Activated T-helper 17 cell treated with anti-CD3 and anti-CD28 coated beads, Interleukin-2, amount 50 U/mL, for 72 hours (primary cell): ENCODE data around the gene CHL1. TPM values are rescaled to one million over a fixed set of nuclear protein-coding genes. Genes with fewer than 3 reads are reported as not detected.

Experiments used
- ATAC-seq: fragments of 150-1000 bp; cut with Tn5 transposase; replicated peaks from 2 replicates; pipeline ENCODE4 v1.10.0; 2021; ENCODE audit warnings: mild to moderate bottlenecking, moderate library complexity
- H3K27ac Mint-ChIP-seq: one replicate; pipeline ENCODE4 v1.8.0; 2022; ENCODE audit warnings: mixed read lengths
- H3K27me3 Mint-ChIP-seq: one replicate; pipeline ENCODE4 v1.8.0; 2022; ENCODE audit warnings: mixed read lengths
- H3K36me3 Mint-ChIP-seq: one replicate; pipeline ENCODE4 v1.8.0; 2022; ENCODE audit warnings: low read depth, mild to moderate bottlenecking, mixed read lengths
- H3K4me1 Mint-ChIP-seq: one replicate; pipeline ENCODE4 v1.8.0; 2022; ENCODE audit warnings: mixed read lengths
- H3K4me3 Mint-ChIP-seq: one replicate; pipeline ENCODE4 v1.8.0; 2022; ENCODE audit warnings: mild to moderate bottlenecking, mixed read lengths
- H3K9me3 Mint-ChIP-seq: one replicate; pipeline ENCODE4 v1.8.0; 2022; ENCODE audit warnings: mixed read lengths
- total RNA-seq, 2 donors: library from RNA; stranded (reverse); gene quantifications; one replicate each; pipeline ENCODE4 v1.2.3, GENCODE V29; 2022

CHL1 gene
- total RNA-seq, 2 donors from 2014 or later, result not detected

GRCh38 chr3:284322-284721, 87.8 kb downstream of the CHL1 start:
- H3K4me3 Mint-ChIP-seq, result no peak overlapping the region
- H3K27ac Mint-ChIP-seq, result no peak overlapping the region
- no peaks in the 10 kb centered on the region for H3K4me1 Mint-ChIP-seq
- H3K9me3 Mint-ChIP-seq, result peaks cover 3% of the 10 kb centered on the region
- ATAC-seq, result no peak
- H3K36me3 Mint-ChIP-seq, result no peaks in the 10 kb centered on the region
- no peaks in the 10 kb centered on the region for H3K27me3 Mint-ChIP-seq

GRCh38 chr3:288417-288816, 91.9 kb downstream of the CHL1 start:
- Mint-ChIP-seq H3K36me3 (no peaks in the 10 kb centered on the region), H3K27ac (no peak overlapping the region), H3K4me3 (no peak overlapping the region), H3K4me1 (no peaks in the 10 kb centered on the region), H3K9me3 (peaks cover 4% of the 10 kb centered on the region), H3K27me3 (no peaks in the 10 kb centered on the region)
- no peak for ATAC-seq

GRCh38 chr3:291028-291427, 94.5 kb downstream of the CHL1 start:
- peaks cover 6% of the 10 kb centered on the region for H3K9me3 Mint-ChIP-seq
- no peaks in the 10 kb centered on the region for H3K4me1 Mint-ChIP-seq
- H3K4me3 Mint-ChIP-seq, result no peak overlapping the region
- no peak for ATAC-seq
- H3K27me3 Mint-ChIP-seq, result no peaks in the 10 kb centered on the region
- H3K27ac Mint-ChIP-seq, result no peak overlapping the region
- no peaks in the 10 kb centered on the region for H3K36me3 Mint-ChIP-seq

GRCh38 chr3:291646-292436, 95.3 kb downstream of the CHL1 start:
- Mint-ChIP-seq H3K9me3 (peaks cover 6% of the 10 kb centered on the region), H3K27ac (no peak overlapping the region), H3K4me1 (no peaks in the 10 kb centered on the region), H3K27me3 (no peaks in the 10 kb centered on the region), H3K4me3 (no peak overlapping the region), H3K36me3 (no peaks in the 10 kb centered on the region)
- ATAC-seq, result no peak

GRCh38 chr3:294096-294495, 97.5 kb downstream of the CHL1 start:
- peaks cover 3% of the 10 kb centered on the region for H3K9me3 Mint-ChIP-seq
- ATAC-seq, result no peak
- no peaks in the 10 kb centered on the region for H3K36me3 Mint-ChIP-seq
- no peaks in the 10 kb centered on the region for H3K4me1 Mint-ChIP-seq
- no peak overlapping the region for H3K27ac Mint-ChIP-seq
- no peaks in the 10 kb centered on the region for H3K27me3 Mint-ChIP-seq
- no peak overlapping the region for H3K4me3 Mint-ChIP-seq

- no peak for ATAC-seq
- peaks cover 3% of the 10 kb centered on the region for H3K9me3 Mint-ChIP-seq
- H3K27ac Mint-ChIP-seq, result no peak overlapping the region
- H3K27me3 Mint-ChIP-seq, result no peaks in the 10 kb centered on the region
- no peak overlapping the region for H3K4me3 Mint-ChIP-seq
- H3K36me3 Mint-ChIP-seq, result no peaks in the 10 kb centered on the region
- no peaks in the 10 kb centered on the region for H3K4me1 Mint-ChIP-seq
Observed at GRCh38 chr3:294581-294980, 98.0 kb downstream of the CHL1 start.

GRCh38 chr3:295166-295565, 98.6 kb downstream of the CHL1 start:
- Mint-ChIP-seq H3K27me3 (no peaks in the 10 kb centered on the region), H3K36me3 (no peaks in the 10 kb centered on the region), H3K27ac (no peak overlapping the region), H3K4me1 (no peaks in the 10 kb centered on the region), H3K9me3 (peaks cover 3% of the 10 kb centered on the region), H3K4me3 (no peak overlapping the region)
- ATAC-seq, result no peak

GRCh38 chr3:297585-297984, 101.0 kb downstream of the CHL1 start:
- no peak for ATAC-seq
- Mint-ChIP-seq H3K4me1 (no peaks in the 10 kb centered on the region), H3K27ac (no peak overlapping the region), H3K36me3 (no peaks in the 10 kb centered on the region), H3K27me3 (no peaks in the 10 kb centered on the region), H3K9me3 (peaks cover 7% of the 10 kb centered on the region), H3K4me3 (no peak overlapping the region)

GRCh38 chr3:299590-300301, 103.2 kb downstream of the CHL1 start:
- no peaks in the 10 kb centered on the region for H3K27me3 Mint-ChIP-seq
- peaks cover 13% of the 10 kb centered on the region for H3K9me3 Mint-ChIP-seq
- H3K36me3 Mint-ChIP-seq, result no peaks in the 10 kb centered on the region
- H3K4me1 Mint-ChIP-seq, result no peaks in the 10 kb centered on the region
- H3K4me3 Mint-ChIP-seq, result no peak overlapping the region
- ATAC-seq, result no peak
- no peak overlapping the region for H3K27ac Mint-ChIP-seq

GRCh38 chr3:307182-307581, 110.6 kb downstream of the CHL1 start:
- no peak overlapping the region for H3K4me3 Mint-ChIP-seq
- H3K27me3 Mint-ChIP-seq, result peaks cover 8% of the 10 kb centered on the region
- peaks cover 14% of the 10 kb centered on the region for H3K9me3 Mint-ChIP-seq
- no peak overlapping the region for H3K27ac Mint-ChIP-seq
- no peak for ATAC-seq
- no peaks in the 10 kb centered on the region for H3K36me3 Mint-ChIP-seq
- peaks cover 3% of the 10 kb centered on the region for H3K4me1 Mint-ChIP-seq

- H3K36me3 Mint-ChIP-seq, result no peaks in the 10 kb centered on the region
- peaks cover 9% of the 10 kb centered on the region for H3K9me3 Mint-ChIP-seq
- no peak overlapping the region for H3K4me3 Mint-ChIP-seq
- no peak overlapping the region for H3K27ac Mint-ChIP-seq
- no peak for ATAC-seq
- H3K27me3 Mint-ChIP-seq, result peaks cover 8% of the 10 kb centered on the region
- H3K4me1 Mint-ChIP-seq, result peaks cover 3% of the 10 kb centered on the region
Observed at GRCh38 chr3:308597-309321, 112.2 kb downstream of the CHL1 start.

- Mint-ChIP-seq H3K4me3 (no peak overlapping the region), H3K27ac (no peak overlapping the region), H3K9me3 (peaks cover 5% of the 10 kb centered on the region), H3K4me1 (peaks cover 3% of the 10 kb centered on the region), H3K27me3 (peaks cover 4% of the 10 kb centered on the region), H3K36me3 (no peaks in the 10 kb centered on the region)
- no peak for ATAC-seq
Observed at GRCh38 chr3:312160-312733, 115.7 kb downstream of the CHL1 start.

- Mint-ChIP-seq H3K36me3 (no peaks in the 10 kb centered on the region), H3K9me3 (peaks cover 5% of the 10 kb centered on the region), H3K27ac (no peak overlapping the region), H3K4me3 (no peak overlapping the region), H3K4me1 (peaks cover 3% of the 10 kb centered on the region), H3K27me3 (peaks cover 4% of the 10 kb centered on the region)
- no peak for ATAC-seq
Observed at GRCh38 chr3:312911-313310, 116.3 kb downstream of the CHL1 start.

- Mint-ChIP-seq H3K27ac (no peak overlapping the region), H3K27me3 (no peaks in the 10 kb centered on the region), H3K9me3 (no peaks in the 10 kb centered on the region)
Observed at GRCh38 chr3:317012-317411, 120.4 kb downstream of the CHL1 start.

More at GRCh38 chr3:317012-317411, 120.4 kb downstream of the CHL1 start:
- H3K4me3 Mint-ChIP-seq, result no peak overlapping the region
- H3K4me1 Mint-ChIP-seq, result no peaks in the 10 kb centered on the region
- no peaks in the 10 kb centered on the region for H3K36me3 Mint-ChIP-seq
- ATAC-seq, result no peak
